COLO829 (cell line): ENCODE results near the gene OASL.
"Not testable (repeated sequence)": the region's sequence is repeated elsewhere in the genome, so short reads cannot be mapped to it uniquely, and the experiment has no call there.

Experiments used
- DNase-seq: peaks from one replicate; pipeline ENCODE4 v3.0.0; 2012; ENCODE audit warnings: low spot score

OASL gene

DNA sequence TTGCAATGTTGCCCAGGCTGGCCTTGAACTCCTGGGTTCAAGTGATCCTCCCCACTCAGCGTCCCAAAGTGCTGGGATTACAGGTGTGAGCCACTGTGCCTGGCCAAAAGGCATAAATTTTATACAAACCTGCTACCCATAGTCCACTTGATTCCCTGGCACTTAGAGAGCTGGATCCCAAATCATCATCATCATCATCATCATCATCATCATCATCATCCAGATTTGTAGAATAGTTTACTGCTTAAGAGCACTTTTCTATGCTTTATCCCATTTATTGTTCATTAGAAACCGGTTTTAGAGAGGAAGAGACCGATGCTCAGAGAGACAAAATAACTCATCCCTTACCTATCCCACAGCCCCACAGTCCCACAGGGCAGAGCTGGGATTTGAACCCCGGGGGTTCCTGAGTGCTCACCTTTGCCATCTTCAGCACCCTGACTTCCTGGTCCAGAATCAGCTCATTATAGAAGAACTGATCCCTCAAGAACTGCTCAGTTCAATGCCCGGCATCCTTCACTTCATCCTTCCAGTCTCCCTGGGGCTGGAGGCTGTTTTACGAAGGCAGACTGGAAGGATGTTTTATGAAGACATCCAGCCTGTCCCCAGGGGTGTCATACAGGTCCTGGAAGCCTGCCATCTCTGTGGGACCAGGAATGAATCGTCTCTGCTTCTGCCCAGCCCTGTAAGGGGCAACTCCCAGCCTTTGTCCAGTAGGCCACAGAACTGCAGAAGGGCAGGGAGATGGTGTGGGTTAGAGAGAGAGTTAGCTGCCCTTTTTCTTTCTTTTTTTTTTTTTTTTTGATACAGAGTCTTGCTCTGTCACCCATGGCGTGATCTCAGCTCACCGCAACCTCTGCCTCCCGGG lies 20.2 kb upstream of the OASL start:
- no peak for DNase-seq

DNA sequence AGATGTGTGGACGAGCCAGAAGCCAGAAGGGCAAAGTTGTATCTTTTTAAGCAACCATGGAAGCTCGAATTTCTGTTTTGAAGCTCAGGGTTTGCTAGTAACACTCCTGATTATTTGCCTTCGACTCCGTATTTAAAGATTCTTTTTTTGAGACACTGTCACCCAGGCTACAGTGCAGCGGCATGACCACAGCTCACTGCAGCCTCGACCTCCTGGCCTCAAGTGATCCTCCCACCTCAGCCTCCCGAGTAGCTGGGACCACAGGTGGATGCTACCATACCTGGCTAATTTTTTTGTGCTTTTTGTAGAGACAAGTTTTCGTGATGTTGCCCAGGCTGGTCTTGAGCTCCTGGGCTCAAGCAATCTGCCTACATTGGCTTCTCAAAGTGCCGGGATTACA lies 18.7 kb upstream of the OASL start:
- DNase-seq, result no peak

DNA sequence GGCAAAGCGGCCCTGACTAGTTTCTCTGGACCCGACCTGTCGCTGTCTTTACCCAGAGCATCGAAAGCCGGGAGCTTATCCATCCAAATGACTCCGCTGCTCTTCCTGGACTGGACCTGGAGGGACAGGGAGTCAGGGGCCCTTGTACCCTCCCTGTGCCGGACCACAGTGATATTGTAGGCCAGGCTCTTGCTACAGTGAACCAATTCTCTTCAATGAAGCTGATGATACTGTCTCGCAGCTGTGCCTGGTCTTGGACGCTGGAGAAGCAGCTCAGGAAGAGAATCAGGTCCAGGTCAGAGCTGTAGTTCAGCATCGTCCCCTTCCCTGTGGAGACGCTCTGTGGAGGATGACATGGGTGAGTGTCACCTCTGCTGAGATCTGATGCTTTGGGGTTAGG lies 14.7 kb upstream of the OASL start:
- DNase-seq, result no peak

GRCh38 chr12:121050725-121051124 lies 11.7 kb upstream of the OASL start:
- DNase-seq, result peak; percentile 31

- DNase-seq, result no peak
Measured at GRCh38 chr12:121048442-121048841, 9.4 kb upstream of the OASL start.

- not testable (repeated sequence) for DNase-seq
Measured at GRCh38 chr12:121047400-121047799, 8.4 kb upstream of the OASL start.

DNA sequence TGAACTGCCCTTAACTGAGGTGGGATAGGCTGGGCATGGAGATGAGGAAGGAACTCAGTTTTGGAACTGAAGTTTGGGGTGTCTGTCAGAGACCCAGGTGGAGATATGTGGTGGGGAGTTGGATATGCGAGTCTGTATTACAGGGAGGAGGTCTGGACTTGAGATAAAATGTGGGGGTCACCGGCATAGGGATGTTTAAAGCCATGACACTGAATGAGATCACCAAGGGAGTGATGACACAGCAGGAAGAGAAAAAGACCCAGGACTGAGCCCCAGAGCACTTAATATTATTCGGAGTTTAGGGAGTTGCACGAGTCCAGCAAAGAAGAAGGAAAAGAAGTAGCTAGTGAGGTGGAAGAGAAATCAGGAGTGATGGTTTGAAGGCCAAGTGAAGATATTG lies 4.0 kb upstream of the OASL start:
- no peak for DNase-seq

- DNase-seq, result peak; percentile 92
Measured at GRCh38 chr12:121036810-121037326, 2.2 kb downstream of the OASL start.

DNA sequence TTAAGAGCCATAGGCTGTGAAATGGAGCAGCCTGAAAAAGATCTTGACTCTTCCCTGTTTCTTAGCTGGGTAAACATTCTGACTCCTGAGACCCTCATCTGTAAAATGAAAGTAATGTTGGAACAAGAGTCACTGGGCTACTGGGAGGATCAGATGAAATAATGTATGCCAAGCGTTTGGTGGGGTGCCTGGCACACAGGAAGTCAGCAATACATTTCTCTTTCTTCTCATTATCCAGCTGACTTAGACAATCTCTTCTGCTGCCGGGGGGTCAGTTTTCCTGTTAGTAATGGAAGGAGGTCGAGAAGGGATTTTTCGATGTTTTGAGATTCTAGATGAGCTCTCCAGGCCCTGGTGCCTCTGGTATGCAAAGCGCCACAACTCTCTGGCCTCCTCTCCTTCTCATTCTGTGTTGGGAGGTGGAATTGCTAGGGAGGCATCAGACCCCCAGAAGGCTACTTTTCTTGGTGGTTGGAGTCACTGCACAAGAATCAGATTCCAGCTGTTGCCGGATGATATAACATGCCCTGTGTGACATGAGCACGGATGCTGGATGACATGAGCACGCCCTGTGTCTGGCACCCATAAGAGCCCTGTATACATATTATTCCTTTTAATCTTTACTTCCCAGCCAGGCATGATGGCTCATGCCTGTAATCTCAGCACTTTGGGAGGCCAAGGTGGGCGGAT lies 4.3 kb downstream of the OASL start:
- no peak for DNase-seq

- DNase-seq, result peak; percentile 59
Measured at GRCh38 chr12:121033625-121034349, 5.3 kb downstream of the OASL start.

GRCh38 chr12:121030576-121031212 lies 8.4 kb downstream of the OASL start:
- DNase-seq, result no peak

DNA sequence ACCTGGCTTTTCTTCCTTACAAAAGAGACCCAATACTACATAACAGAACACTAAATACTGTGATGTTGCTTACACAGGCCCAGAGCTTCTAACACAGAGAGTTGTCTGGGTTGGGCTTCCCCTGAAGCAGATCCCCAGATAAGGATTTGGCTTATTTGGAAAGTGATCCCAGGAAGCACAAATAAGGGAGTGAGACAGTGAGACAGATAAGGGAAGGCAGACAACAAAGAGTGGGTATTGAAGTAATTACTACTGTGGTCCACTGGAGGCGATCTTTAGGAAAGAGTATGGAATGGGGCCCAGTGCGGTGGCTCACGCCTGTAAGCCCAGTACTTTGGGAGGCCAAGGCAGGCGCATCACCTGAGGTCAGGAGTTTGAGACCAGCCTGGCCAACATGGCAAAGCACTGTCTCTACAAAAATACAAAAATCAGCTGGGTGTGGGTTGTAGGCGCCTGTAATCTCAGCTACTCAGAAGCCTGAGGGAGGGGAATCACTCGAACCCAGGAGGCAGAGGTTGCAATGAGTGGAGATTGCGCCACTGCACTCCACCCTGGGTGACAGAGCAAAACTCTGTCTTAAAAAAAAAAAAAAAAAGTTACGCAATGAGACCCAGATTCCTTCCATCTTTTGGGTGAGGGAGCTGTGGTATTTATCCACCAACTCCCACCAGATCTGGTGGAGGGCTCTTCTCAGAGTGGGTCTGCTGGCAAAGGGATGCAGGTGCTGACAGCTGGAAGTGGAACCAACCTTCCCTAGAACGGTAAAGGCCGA lies 12.6 kb downstream of the OASL start:
- no peak for DNase-seq

DNA sequence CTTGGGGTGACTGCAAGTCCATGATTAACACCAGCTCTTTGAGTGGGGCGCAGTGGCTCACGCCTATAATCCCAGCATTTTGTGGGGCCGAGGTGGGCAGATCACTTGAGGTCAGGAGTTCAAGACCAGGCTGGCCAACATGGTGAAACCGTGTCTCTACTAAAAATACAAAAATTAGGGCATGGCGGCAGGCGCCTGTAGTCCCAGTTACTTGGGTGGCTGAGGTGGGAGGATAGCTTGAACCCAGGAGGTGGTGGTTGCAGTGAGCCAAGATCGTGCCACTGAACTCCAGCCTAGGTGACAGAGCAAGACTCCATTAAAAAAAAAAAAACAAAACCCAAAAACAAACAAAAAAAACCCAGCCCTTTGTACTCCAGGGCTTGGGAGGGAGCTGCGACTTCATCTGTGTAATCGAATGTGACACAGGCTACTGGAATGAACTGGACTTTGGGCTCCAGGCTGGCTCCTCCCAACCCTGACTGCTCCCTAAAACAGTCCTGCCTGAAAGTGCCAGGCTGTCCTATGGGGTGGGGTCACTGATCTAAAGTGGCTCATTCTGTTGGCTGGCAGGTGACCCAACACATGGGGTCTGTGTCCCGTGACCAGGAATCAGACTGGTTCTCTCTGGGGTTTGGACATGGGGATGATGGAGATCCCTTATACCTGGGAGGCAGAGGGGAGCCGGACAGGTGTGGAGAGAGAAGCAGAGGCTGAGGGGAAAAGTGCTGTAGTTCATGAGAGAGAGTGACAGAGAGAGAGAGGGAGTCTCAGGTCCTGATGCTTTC lies 13.4 kb downstream of the OASL start:
- DNase-seq, result no peak

DNA sequence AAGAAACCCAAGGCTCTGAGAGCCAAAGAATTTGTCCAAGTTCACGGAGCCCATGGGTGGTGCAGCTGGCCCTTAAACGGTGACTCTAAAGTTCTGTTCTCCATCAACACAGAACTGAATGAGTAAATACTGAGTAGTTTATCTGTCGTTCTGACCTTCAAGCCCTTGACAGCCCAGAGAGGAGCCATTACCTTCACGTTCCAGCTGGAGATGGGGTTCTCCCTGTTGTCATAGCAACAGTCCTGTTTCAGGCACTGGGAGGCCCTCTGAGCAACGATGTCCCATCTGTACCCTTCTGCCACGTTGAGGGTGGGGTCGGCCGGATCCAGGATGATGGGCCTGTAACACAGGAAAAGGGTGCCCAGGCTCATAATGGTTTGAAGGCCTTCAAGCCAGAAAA lies 15.2 kb downstream of the OASL start:
- no peak for DNase-seq

DNA sequence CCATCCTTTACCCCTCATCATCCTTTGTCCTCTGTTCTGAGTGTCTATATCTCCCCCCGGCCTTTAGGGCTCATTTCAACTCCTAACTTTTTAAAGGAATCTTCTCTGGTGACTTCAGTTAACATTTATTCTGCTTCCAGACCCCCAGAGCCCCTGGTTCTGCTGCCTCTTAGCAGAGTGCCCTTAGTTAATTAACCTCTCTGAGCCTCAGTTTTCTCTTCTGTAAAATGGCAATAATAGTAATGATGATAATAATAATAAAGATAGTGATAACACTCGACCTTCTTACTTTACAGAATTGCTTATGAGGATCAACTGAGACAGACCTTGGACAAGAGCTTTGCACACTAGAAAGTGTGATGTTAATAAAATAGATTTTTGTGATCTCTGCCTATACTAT lies 16.3 kb downstream of the OASL start:
- no peak for DNase-seq

DNA sequence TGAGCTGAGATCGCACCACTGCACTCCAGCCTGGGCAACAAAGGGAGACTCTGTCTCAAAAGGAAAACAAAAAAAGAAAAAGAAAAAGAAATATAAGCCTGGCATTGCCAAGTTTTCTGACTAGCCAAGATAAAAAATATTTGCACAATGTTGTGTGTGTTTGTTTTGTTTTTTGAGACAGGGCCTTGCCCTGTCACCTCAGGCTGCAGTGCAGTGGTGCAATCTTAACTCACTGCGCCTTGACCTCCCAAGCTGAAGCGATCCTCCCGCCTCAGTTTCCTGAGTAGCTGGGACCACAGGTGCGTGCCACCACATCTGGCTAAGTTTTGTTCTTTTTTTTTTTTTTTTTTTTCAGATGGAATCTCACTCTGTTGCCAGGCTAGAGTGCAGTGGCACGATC lies 17.3 kb downstream of the OASL start:
- no peak for DNase-seq

DNA sequence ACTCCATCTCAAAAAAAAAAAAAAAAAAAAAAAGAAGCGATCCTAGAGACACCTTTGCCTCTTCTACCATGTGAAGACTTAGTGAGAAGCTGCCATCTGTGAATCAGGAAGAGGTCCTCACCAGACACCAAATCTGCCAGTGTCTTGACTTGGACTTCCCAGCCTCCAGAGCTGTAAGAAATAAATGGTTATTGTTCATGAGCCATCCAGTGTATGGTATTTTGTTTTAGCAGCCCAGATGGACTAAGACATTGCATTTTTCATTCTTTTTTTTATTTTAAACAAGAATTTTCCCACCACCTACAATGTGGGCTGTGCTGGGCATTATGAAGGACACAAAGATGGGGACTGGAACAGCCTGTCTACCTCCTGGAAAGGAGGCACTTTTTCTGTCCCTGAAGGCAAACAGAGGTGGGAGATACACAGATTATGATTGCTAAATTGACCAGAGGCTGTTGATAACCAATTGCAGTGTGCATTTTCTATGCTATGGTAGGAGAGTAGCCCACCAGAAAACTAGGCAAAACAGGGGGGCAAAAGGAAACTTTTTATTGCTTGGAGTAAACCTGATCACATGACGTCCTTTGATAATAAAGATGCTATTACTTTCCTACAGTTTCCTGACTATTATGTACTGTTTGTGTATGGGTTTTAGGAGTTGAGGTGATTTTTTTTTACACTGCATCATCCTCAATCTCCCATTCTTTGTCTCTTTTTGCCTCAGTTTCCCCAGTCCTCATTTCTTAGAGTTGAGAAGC lies 20.0 kb downstream of the OASL start:
- DNase-seq, result no peak

- no peak for DNase-seq
Measured at GRCh38 chr12:121017966-121018491, 21.0 kb downstream of the OASL start.
